Ovary (tissue), 3 donors: ENCODE data around the gene PHF2.

Experiments used
- POLR2A ChIP-seq: fragments of 450-650 bp; IDR thresholded peaks from one replicate; pipeline ENCODE4 v1.6.1; 2017; ENCODE audit warnings: antibody characterized with exemption, mild to moderate bottlenecking, moderate library complexity
- TF ChIP-seq, protein P1 (sequence below), 3 donors: fragments of 450-650 bp in 2 of 3; fragments of 200-600 bp in 1 of 3; IDR thresholded peaks; one replicate each; pipeline versions ENCODE4 v1.5.1 to v1.8.0; 2016 to 2022; ENCODE audit warnings: antibody characterized with exemption in 3 of 3, mild to moderate bottlenecking in 1 of 3
- donor health status: DM: no; HTN: no; CAD: no.

DNA sequence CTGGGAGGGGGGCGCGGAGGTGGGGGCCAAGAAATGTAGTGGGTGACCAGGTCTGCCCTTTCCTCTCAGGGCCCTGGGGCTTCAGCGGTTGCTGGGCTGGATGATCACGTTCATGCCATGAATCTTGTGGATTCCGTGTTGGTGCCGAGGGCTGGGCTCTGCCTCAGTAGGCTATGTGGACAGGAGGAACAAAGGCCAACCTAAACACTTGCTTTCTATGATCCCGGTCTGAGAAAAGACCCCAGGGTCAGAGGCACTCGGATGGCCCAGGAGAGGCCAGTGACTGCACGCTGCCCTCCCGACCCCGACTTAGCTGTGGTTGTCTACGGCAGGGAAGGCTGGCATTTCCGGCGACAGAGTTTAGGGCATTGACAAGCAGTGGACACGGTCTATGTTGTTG, 26.6 kb downstream of the PHF2 start:
- TF ChIP-seq POLR2A: no peak
- TF ChIP-seq, protein P1, sequence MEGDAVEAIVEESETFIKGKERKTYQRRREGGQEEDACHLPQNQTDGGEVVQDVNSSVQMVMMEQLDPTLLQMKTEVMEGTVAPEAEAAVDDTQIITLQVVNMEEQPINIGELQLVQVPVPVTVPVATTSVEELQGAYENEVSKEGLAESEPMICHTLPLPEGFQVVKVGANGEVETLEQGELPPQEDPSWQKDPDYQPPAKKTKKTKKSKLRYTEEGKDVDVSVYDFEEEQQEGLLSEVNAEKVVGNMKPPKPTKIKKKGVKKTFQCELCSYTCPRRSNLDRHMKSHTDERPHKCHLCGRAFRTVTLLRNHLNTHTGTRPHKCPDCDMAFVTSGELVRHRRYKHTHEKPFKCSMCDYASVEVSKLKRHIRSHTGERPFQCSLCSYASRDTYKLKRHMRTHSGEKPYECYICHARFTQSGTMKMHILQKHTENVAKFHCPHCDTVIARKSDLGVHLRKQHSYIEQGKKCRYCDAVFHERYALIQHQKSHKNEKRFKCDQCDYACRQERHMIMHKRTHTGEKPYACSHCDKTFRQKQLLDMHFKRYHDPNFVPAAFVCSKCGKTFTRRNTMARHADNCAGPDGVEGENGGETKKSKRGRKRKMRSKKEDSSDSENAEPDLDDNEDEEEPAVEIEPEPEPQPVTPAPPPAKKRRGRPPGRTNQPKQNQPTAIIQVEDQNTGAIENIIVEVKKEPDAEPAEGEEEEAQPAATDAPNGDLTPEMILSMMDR (IDR thresholded peaks at IDR 0.05): no peak
